GM12878 (cell line): ENCODE measurements around the gene LBHD1. TPM values are rescaled to one million over a fixed set of nuclear protein-coding genes. Genes with fewer than 3 reads are reported as not detected.

ENCODE experiments used
- CHD1 ChIP-seq: IDR thresholded peaks from 2 replicates; pipeline ENCODE4 v1.6.1; 2012; ENCODE audit warnings: low read depth, low read length, improper control_type of control experiment
- LARP7 ChIP-seq: fragments of 450-650 bp; IDR thresholded peaks from 2 replicates; pipeline ENCODE4 v1.6.1; 2017; ENCODE audit warnings: mild to moderate bottlenecking
- NKRF ChIP-seq: fragments of 450-650 bp; conservative IDR thresholded peaks from 2 replicates; pipeline ENCODE4 v1.6.1; 2017; ENCODE audit warnings: mild to moderate bottlenecking, moderate library complexity
- polyA plus RNA-seq, 11 experiments: library from polyadenylated mRNA; depleted of rRNA in 4 of 11; unstranded in 6 of 11; stranded (reverse) in 5 of 11; fragments of >200 nt; fragmentation: Nextera tagmentation in 4 of 11; fragmentation: Illumina TruSeq in 1 of 11; extraction: Ambion mirVana in 4 of 11; extraction: Trizol in 1 of 11; gene quantifications; 1 replicate in 1 of 11; 2 replicates in 10 of 11; pipeline versions ENCODE4 v1.2.1 to v1.2.3, GENCODE V29; 2011 to 2016; ENCODE audit warnings: inconsistent platforms in 2 of 11, missing spikeins in 2 of 11, low read depth in 1 of 11
- total RNA-seq, 4 experiments: library from RNA; depleted of rRNA in 3 of 4; stranded (reverse); fragments of >200 nt in 3 of 4; fragmentation: Illumina TruSeq in 1 of 4; extraction: Trizol in 1 of 4; gene quantifications; 2 replicates each; pipeline versions ENCODE4 v1.2.1 to v1.2.3, GENCODE V29; 2013 to 2021
- TF ChIP-seq, protein P1 (sequence below): fragments of 450-650 bp; formaldehyde crosslinking; IDR thresholded peaks from 2 replicates; pipeline ENCODE4 v1.5.0; 2022; ENCODE audit warnings: mild to moderate bottlenecking, missing genetic modification characterization

LBHD1 gene
- total and polyA plus RNA-seq, 10 of the 15 experiments (the other 5 are each of a cell fraction or from before 2014, with no cell fraction given): 0.79 to 12.0 (median 7.6) TPM

- TF ChIP-seq, protein P1, sequence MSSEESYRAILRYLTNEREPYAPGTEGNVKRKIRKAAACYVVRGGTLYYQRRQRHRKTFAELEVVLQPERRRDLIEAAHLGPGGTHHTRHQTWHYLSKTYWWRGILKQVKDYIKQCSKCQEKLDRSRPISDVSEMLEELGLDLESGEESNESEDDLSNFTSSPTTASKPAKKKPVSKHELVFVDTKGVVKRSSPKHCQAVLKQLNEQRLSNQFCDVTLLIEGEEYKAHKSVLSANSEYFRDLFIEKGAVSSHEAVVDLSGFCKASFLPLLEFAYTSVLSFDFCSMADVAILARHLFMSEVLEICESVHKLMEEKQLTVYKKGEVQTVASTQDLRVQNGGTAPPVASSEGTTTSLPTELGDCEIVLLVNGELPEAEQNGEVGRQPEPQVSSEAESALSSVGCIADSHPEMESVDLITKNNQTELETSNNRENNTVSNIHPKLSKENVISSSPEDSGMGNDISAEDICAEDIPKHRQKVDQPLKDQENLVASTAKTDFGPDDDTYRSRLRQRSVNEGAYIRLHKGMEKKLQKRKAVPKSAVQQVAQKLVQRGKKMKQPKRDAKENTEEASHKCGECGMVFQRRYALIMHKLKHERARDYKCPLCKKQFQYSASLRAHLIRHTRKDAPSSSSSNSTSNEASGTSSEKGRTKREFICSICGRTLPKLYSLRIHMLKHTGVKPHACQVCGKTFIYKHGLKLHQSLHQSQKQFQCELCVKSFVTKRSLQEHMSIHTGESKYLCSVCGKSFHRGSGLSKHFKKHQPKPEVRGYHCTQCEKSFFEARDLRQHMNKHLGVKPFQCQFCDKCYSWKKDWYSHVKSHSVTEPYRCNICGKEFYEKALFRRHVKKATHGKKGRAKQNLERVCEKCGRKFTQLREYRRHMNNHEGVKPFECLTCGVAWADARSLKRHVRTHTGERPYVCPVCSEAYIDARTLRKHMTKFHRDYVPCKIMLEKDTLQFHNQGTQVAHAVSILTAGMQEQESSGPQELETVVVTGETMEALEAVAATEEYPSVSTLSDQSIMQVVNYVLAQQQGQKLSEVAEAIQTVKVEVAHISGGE (CRISPR knock-in tag): no peak
- TF ChIP-seq CHD1 (no peak), NKRF (peak; percentile 72; the same call in 1 of the 2 replicates), LARP7 (0 out of 2 replicates have a peak, but pooled peaks have one; percentile 49)
These were observed 7.5 kb downstream of the LBHD1 start (continued) for GRCh38 chr11:62664405-62665074.
